Glutamatergic neuron (in vitro differentiated cells): Measurements from ENCODE around the gene EXPH5. TPM values are rescaled to one million over a fixed set of nuclear protein-coding genes. Genes with fewer than 3 reads are reported as not detected.

Experiments used
- DNase-seq: peaks from one replicate; pipeline ENCODE4 v3.0.0; 2022
- H3K27ac Mint-ChIP-seq: one replicate; pipeline ENCODE4 v1.8.0; 2020; ENCODE audit warnings: mild to moderate bottlenecking, mixed read lengths, inconsistent platforms; ENCODE audit not compliant: unreplicated experiment
- H3K27me3 Mint-ChIP-seq: one replicate; pipeline ENCODE4 v1.8.0; 2020; ENCODE audit warnings: mild to moderate bottlenecking, moderate library complexity, mixed read lengths, inconsistent platforms; ENCODE audit not compliant: unreplicated experiment
- H3K36me3 Mint-ChIP-seq: one replicate; pipeline ENCODE4 v1.8.0; 2020; ENCODE audit warnings: mild to moderate bottlenecking, mixed read lengths, inconsistent platforms; ENCODE audit not compliant: unreplicated experiment
- H3K4me1 Mint-ChIP-seq: one replicate; pipeline ENCODE4 v1.8.0; 2020; ENCODE audit warnings: mild to moderate bottlenecking, low read depth, mixed read lengths, inconsistent platforms; ENCODE audit not compliant: unreplicated experiment
- H3K4me3 Mint-ChIP-seq: one replicate; pipeline ENCODE4 v1.8.0; 2020; ENCODE audit warnings: mild to moderate bottlenecking, mixed read lengths, inconsistent platforms; ENCODE audit not compliant: unreplicated experiment
- H3K9me3 Mint-ChIP-seq: one replicate; pipeline ENCODE4 v1.8.0; 2020; ENCODE audit warnings: mild to moderate bottlenecking, moderate library complexity, mixed read lengths, inconsistent platforms; ENCODE audit not compliant: unreplicated experiment
- total RNA-seq: library from RNA; stranded (reverse); fragmentation: NEBNext Ultra II Directional; extraction: Animal tissue kit (Norgen Biotek cat#: 25700); gene quantifications from one replicate; pipeline ENCODE4 v1.2.1, GENCODE V29; 2021; ENCODE audit not compliant: unreplicated experiment
- TF ChIP-seq, protein P1 (sequence below): fragments of 200-600 bp; sonication (generic); IDR thresholded peaks from one replicate; pipeline ENCODE4 v1.5.0; 2021; ENCODE audit not compliant: partially characterized antibody, unreplicated experiment

The EXPH5 gene
- total RNA-seq, 1 donor from 2014 or later = 0.44 TPM

DNA sequence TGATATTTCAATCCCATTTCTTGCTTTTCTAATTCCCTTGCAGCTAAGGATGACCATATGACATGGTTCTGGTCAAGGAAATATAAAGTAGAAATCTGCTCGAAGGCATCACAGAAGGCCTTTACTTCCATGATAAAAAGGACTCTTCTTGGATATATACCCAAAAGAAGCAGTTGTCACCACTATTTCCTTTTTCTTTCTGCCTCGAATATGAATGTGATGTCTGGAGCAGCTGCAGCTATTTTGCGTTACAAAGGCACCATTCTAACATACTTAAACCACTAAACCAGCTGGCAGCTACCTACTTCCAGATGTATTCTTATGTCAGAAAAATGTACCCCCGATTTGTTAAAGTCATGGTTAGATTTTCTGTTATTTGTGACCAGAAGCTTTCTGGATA is 18.9 kb downstream of the EXPH5 start:
- Mint-ChIP-seq H3K27ac (no peak overlapping the region), H3K9me3 (peaks cover 4% of the 10 kb centered on the region), H3K4me3 (no peak overlapping the region), H3K4me1 (no peaks in the 10 kb centered on the region), H3K27me3 (peaks cover 2% of the 10 kb centered on the region), H3K36me3 (no peaks in the 10 kb centered on the region)
- TF ChIP-seq, protein P1, sequence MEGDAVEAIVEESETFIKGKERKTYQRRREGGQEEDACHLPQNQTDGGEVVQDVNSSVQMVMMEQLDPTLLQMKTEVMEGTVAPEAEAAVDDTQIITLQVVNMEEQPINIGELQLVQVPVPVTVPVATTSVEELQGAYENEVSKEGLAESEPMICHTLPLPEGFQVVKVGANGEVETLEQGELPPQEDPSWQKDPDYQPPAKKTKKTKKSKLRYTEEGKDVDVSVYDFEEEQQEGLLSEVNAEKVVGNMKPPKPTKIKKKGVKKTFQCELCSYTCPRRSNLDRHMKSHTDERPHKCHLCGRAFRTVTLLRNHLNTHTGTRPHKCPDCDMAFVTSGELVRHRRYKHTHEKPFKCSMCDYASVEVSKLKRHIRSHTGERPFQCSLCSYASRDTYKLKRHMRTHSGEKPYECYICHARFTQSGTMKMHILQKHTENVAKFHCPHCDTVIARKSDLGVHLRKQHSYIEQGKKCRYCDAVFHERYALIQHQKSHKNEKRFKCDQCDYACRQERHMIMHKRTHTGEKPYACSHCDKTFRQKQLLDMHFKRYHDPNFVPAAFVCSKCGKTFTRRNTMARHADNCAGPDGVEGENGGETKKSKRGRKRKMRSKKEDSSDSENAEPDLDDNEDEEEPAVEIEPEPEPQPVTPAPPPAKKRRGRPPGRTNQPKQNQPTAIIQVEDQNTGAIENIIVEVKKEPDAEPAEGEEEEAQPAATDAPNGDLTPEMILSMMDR = no peak
- DNase-seq = no peak

- no peaks in the 10 kb centered on the region for H3K4me1 Mint-ChIP-seq
- H3K27me3 Mint-ChIP-seq = no peaks in the 10 kb centered on the region
- TF ChIP-seq, protein P1 = no peak
- no peaks in the 10 kb centered on the region for H3K36me3 Mint-ChIP-seq
- peaks cover 3% of the 10 kb centered on the region for H3K9me3 Mint-ChIP-seq
- no peak overlapping the region for H3K4me3 Mint-ChIP-seq
- H3K27ac Mint-ChIP-seq = no peak overlapping the region
- no peak for DNase-seq
These were observed 22.6 kb downstream of the EXPH5 start for GRCh38 chr11:108571001-108571400.

DNA sequence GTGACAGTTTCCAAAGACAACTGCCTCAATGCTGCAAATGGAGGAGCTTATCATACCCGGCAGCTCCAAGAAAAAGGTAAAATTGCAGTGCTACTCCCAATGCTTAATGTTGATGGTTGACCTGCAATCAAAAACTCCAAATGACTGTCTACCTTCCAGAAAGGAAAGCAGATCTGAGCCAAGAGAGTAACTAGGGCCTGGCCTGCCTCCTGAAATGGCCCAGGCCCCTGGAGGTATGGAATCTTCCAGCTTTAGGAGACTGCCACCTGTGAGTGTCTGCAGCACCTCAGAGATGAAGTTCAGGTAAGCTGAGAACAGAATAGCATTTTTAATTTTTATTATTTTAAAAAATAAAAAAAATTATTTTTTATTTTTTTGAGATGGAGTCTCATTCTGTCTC is 23.7 kb downstream of the EXPH5 start:
- Mint-ChIP-seq H3K4me1 (no peaks in the 10 kb centered on the region), H3K27me3 (no peaks in the 10 kb centered on the region), H3K27ac (no peak overlapping the region), H3K36me3 (no peaks in the 10 kb centered on the region), H3K4me3 (no peak overlapping the region), H3K9me3 (peaks cover 3% of the 10 kb centered on the region)
- TF ChIP-seq, protein P1 = no peak
- no peak for DNase-seq

- peaks cover 3% of the 10 kb centered on the region for H3K9me3 Mint-ChIP-seq
- DNase-seq = no peak
These were observed 25.2 kb downstream of the EXPH5 start for GRCh38 chr11:108568195-108568858.

GRCh38 chr11:108565653-108566052 is 27.9 kb downstream of the EXPH5 start:
- no peak for DNase-seq
- Mint-ChIP-seq H3K36me3 (no peaks in the 10 kb centered on the region), H3K27ac (no peak overlapping the region), H3K4me3 (no peak overlapping the region), H3K4me1 (peaks cover 4% of the 10 kb centered on the region), H3K9me3 (no peaks in the 10 kb centered on the region), H3K27me3 (no peaks in the 10 kb centered on the region)
- TF ChIP-seq, protein P1 = no peak

More at GRCh38 chr11:108568195-108568858, 25.2 kb downstream of the EXPH5 start:
- TF ChIP-seq, protein P1 = no peak
- no peak overlapping the region for H3K4me3 Mint-ChIP-seq
- H3K27ac Mint-ChIP-seq = no peak overlapping the region
- no peaks in the 10 kb centered on the region for H3K36me3 Mint-ChIP-seq
- no peaks in the 10 kb centered on the region for H3K27me3 Mint-ChIP-seq
- no peaks in the 10 kb centered on the region for H3K4me1 Mint-ChIP-seq
